NB4 (cell line): Measurements from ENCODE around the gene CHMP1A.

ENCODE experiments used
- POLR2A ChIP-seq: IDR thresholded peaks from 2 replicates; pipeline ENCODE4 v1.6.1; 2011; ENCODE audit warnings: mild to moderate bottlenecking; ENCODE audit not compliant: insufficient read length; ENCODE audit errors: extremely low read depth
- TF ChIP-seq, protein P1 (sequence below): IDR thresholded peaks from 2 replicates; pipeline ENCODE4 v1.6.1; 2011; ENCODE audit warnings: low read depth, low read length
- TF ChIP-seq, protein P2 (sequence below): IDR thresholded peaks from one replicate; pipeline ENCODE4 v1.5.1; 2012; ENCODE audit warnings: low read depth, low read length

DNA sequence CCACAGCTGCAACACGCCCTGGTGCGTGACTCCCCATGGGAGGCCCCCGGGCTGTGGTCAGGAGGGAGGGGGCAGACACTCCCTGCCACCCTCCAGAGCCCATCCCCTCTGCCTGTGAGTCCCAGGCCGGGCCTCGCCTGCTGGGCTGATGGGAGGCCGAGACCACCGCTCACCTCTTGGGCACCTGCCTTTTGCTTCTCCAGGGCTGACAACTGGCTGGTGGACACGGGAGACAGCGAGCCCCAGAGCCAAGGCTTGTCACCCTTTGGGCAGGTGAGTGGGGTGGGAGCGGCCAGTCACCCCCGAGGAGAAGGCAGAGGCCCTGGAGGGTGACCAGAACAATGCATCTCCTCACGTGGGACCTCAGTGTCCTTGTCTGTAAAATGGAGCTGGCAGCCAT is 20.8 kb downstream of the CHMP1A start:
- TF ChIP-seq, protein P1, sequence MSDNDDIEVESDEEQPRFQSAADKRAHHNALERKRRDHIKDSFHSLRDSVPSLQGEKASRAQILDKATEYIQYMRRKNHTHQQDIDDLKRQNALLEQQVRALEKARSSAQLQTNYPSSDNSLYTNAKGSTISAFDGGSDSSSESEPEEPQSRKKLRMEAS: no peak
- TF ChIP-seq, protein P2, sequence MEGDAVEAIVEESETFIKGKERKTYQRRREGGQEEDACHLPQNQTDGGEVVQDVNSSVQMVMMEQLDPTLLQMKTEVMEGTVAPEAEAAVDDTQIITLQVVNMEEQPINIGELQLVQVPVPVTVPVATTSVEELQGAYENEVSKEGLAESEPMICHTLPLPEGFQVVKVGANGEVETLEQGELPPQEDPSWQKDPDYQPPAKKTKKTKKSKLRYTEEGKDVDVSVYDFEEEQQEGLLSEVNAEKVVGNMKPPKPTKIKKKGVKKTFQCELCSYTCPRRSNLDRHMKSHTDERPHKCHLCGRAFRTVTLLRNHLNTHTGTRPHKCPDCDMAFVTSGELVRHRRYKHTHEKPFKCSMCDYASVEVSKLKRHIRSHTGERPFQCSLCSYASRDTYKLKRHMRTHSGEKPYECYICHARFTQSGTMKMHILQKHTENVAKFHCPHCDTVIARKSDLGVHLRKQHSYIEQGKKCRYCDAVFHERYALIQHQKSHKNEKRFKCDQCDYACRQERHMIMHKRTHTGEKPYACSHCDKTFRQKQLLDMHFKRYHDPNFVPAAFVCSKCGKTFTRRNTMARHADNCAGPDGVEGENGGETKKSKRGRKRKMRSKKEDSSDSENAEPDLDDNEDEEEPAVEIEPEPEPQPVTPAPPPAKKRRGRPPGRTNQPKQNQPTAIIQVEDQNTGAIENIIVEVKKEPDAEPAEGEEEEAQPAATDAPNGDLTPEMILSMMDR: no peak
- no peak for TF ChIP-seq POLR2A
